Glutamatergic neuron (in vitro differentiated cells): ENCODE data around the gene RPL13A. TPM values are rescaled to one million over a fixed set of nuclear protein-coding genes. Genes with fewer than 3 reads are reported as not detected.
A peak's percentile ranks its signal among the peaks of the same experiment; 100 is the strongest.
"Not testable (repeated sequence)": the region's sequence is repeated elsewhere in the genome, so short reads cannot be mapped to it uniquely, and the experiment has no call there.

Experiments used
- DNase-seq: peaks from one replicate; pipeline ENCODE4 v3.0.0; 2022
- H3K27ac Mint-ChIP-seq: one replicate; pipeline ENCODE4 v1.8.0; 2020; ENCODE audit warnings: mild to moderate bottlenecking, mixed read lengths, inconsistent platforms; ENCODE audit not compliant: unreplicated experiment
- H3K27me3 Mint-ChIP-seq: one replicate; pipeline ENCODE4 v1.8.0; 2020; ENCODE audit warnings: mild to moderate bottlenecking, moderate library complexity, mixed read lengths, inconsistent platforms; ENCODE audit not compliant: unreplicated experiment
- H3K36me3 Mint-ChIP-seq: one replicate; pipeline ENCODE4 v1.8.0; 2020; ENCODE audit warnings: mild to moderate bottlenecking, mixed read lengths, inconsistent platforms; ENCODE audit not compliant: unreplicated experiment
- H3K4me1 Mint-ChIP-seq: one replicate; pipeline ENCODE4 v1.8.0; 2020; ENCODE audit warnings: mild to moderate bottlenecking, low read depth, mixed read lengths, inconsistent platforms; ENCODE audit not compliant: unreplicated experiment
- H3K4me3 Mint-ChIP-seq: one replicate; pipeline ENCODE4 v1.8.0; 2020; ENCODE audit warnings: mild to moderate bottlenecking, mixed read lengths, inconsistent platforms; ENCODE audit not compliant: unreplicated experiment
- H3K9me3 Mint-ChIP-seq: one replicate; pipeline ENCODE4 v1.8.0; 2020; ENCODE audit warnings: mild to moderate bottlenecking, moderate library complexity, mixed read lengths, inconsistent platforms; ENCODE audit not compliant: unreplicated experiment
- CTCF ChIP-seq: fragments of 200-600 bp; sonication (generic); IDR thresholded peaks from one replicate; pipeline ENCODE4 v1.5.0; 2021; ENCODE audit not compliant: partially characterized antibody, unreplicated experiment
- total RNA-seq: library from RNA; stranded (reverse); fragmentation: NEBNext Ultra II Directional; extraction: Animal tissue kit (Norgen Biotek cat#: 25700); gene quantifications from one replicate; pipeline ENCODE4 v1.2.1, GENCODE V29; 2021; ENCODE audit not compliant: unreplicated experiment

RPL13A gene
- total RNA-seq, 1 donor from 2014 or later = 1,648 TPM

GRCh38 chr19:49456326-49456725 is 31.1 kb upstream of the RPL13A start:
- Mint-ChIP-seq H3K27ac (no peak overlapping the region), H3K27me3 (peaks cover 3% of the 10 kb centered on the region), H3K4me1 (peaks cover 4% of the 10 kb centered on the region), H3K4me3 (no peak overlapping the region), H3K9me3 (peaks cover 6% of the 10 kb centered on the region), H3K36me3 (no peaks in the 10 kb centered on the region)
- DNase-seq = no peak
- TF ChIP-seq CTCF = no peak

GRCh38 chr19:49458567-49458903 is 28.9 kb upstream of the RPL13A start:
- no peak overlapping the region for H3K27ac Mint-ChIP-seq
- peaks cover 4% of the 10 kb centered on the region for H3K9me3 Mint-ChIP-seq
- no peaks in the 10 kb centered on the region for H3K36me3 Mint-ChIP-seq
- no peak for DNase-seq
- H3K4me3 Mint-ChIP-seq = no peak overlapping the region
- no peak for TF ChIP-seq CTCF
- H3K4me1 Mint-ChIP-seq = peaks cover 3% of the 10 kb centered on the region
- H3K27me3 Mint-ChIP-seq = peaks cover 2% of the 10 kb centered on the region

GRCh38 chr19:49459388-49459787 is 28.0 kb upstream of the RPL13A start:
- Mint-ChIP-seq H3K4me3 (no peak overlapping the region), H3K4me1 (peaks cover 2% of the 10 kb centered on the region), H3K9me3 (peaks cover 2% of the 10 kb centered on the region), H3K27ac (no peak overlapping the region), H3K27me3 (no peaks in the 10 kb centered on the region), H3K36me3 (no peaks in the 10 kb centered on the region)
- TF ChIP-seq CTCF = no peak
- no peak for DNase-seq

- DNase-seq, H3K4me3 Mint-ChIP-seq, H3K4me1 Mint-ChIP-seq, H3K9me3 Mint-ChIP-seq, H3K36me3 Mint-ChIP-seq, H3K27ac Mint-ChIP-seq, H3K27me3 Mint-ChIP-seq: not testable (repeated sequence)
Observed at GRCh38 chr19:49461130-49461529, 26.3 kb upstream of the RPL13A start.

GRCh38 chr19:49461656-49462055 is 25.8 kb upstream of the RPL13A start:
- Mint-ChIP-seq H3K9me3 (peaks cover 2% of the 10 kb centered on the region), H3K27me3 (no peaks in the 10 kb centered on the region), H3K4me1 (no peaks in the 10 kb centered on the region), H3K4me3 (no peak overlapping the region), H3K27ac (no peak overlapping the region), H3K36me3 (no peaks in the 10 kb centered on the region)
- TF ChIP-seq CTCF = no peak
- DNase-seq = no peak

- H3K36me3 Mint-ChIP-seq = no peaks in the 10 kb centered on the region
- H3K27me3 Mint-ChIP-seq = no peaks in the 10 kb centered on the region
- peak overlapping the region; percentile 52 for H3K27ac Mint-ChIP-seq
- no peak for TF ChIP-seq CTCF
- H3K9me3 Mint-ChIP-seq = peaks cover 2% of the 10 kb centered on the region
- no peak for DNase-seq
- H3K4me3 Mint-ChIP-seq = no peak overlapping the region
- no peaks in the 10 kb centered on the region for H3K4me1 Mint-ChIP-seq
Observed at GRCh38 chr19:49462492-49462891, 24.9 kb upstream of the RPL13A start.
